Measurements from ENCODE around the gene RAPGEF6. TPM values are rescaled to one million over a fixed set of nuclear protein-coding genes. Genes with fewer than 3 reads are reported as not detected.

RAPGEF6 gene
- total and polyA plus RNA-seq, 9 of the 15 experiments (the other 6 are each of a cell fraction or from before 2014, with no cell fraction given), result 2.7 to 23.4 (median 12.7) TPM

GRCh38 chr5:131640043-131640856 is 5.2 kb upstream of the RAPGEF6 start (continued):
- TF ChIP-seq FOXM1 (IDR thresholded peaks at IDR 0.05; ENCODE audit: low read depth) (peak; percentile 71), FOXM1 (CRISPR knock-in tag; IDR thresholded peaks at IDR 0.05; ENCODE audit: low read depth) (no peak), ZNF253 (CRISPR knock-in tag; conservative IDR thresholded peaks at IDR 0.05) (no peak), CGGBP1 (CRISPR knock-in tag; IDR thresholded peaks at IDR 0.05) (no peak), SOX6 (IDR thresholded peaks at IDR 0.05) (peak; percentile 77), ZNF174 (CRISPR knock-in tag; IDR thresholded peaks at IDR 0.05) (no peak), CBFA2T3 (IDR thresholded peaks at IDR 0.05) (peak; percentile 94), MEIS2 (IDR thresholded peaks at IDR 0.05; ENCODE audit: partially characterized antibody) (peak; percentile 80), HIVEP1 (CRISPR knock-in tag; IDR thresholded peaks at IDR 0.05) (no peak), CREB1 (IDR thresholded peaks at IDR 0.05) (no peak; the same call in 1 of the 2 replicates), CREB1 (CRISPR knock-in tag; IDR thresholded peaks at IDR 0.05) (no peak), MAZ (CRISPR knock-in tag; conservative IDR thresholded peaks at IDR 0.05 in 1 of 2, IDR thresholded peaks at IDR 0.05 in 1 of 2) (0 out of 4 replicates have a peak, but pooled peaks of 1 of the 2 experiments have one; percentile 49), SMAD4 (CRISPR knock-in tag; conservative IDR thresholded peaks at IDR 0.05) (0 out of 2 replicates have a peak, but pooled peaks have one; percentile 53), TEAD2 (tag; IDR thresholded peaks at IDR 0.05) (no peak), E2F8 (IDR thresholded peaks at IDR 0.05; ENCODE audit: low read depth, partially characterized antibody) (no peak), TRIM24 (IDR thresholded peaks at IDR 0.05) (peak; percentile 75 to 77), POLR2AphosphoS5 (IDR thresholded peaks at IDR 0.05; ENCODE audit: control insufficient read depth, insufficient read depth, low read depth, low read length) (peak; percentile 80), PHTF2 (CRISPR knock-in tag; IDR thresholded peaks at IDR 0.05) (no peak), ZFP30 (CRISPR knock-in tag; IDR thresholded peaks at IDR 0.05; ENCODE audit: borderline replicate concordance) (no peak), ZNF354B (CRISPR knock-in tag; IDR thresholded peaks at IDR 0.05) (no peak), ERF (CRISPR knock-in tag; IDR thresholded peaks at IDR 0.05) (0 out of 2 replicates have a peak, but pooled peaks have one; percentile 27), CEBPG (CRISPR knock-in tag; IDR thresholded peaks at IDR 0.05) (0 out of 2 replicates have a peak, but pooled peaks have one; percentile 16), CEBPG (tag; conservative IDR thresholded peaks at IDR 0.05 in 1 of 2, IDR thresholded peaks at IDR 0.05 in 1 of 2) (peak in 1 of 2 experiments; percentile 47; a peak in 1 of 4 replicates), ARID1B (IDR thresholded peaks at IDR 0.05) (peak; percentile 92), ZNF740 (CRISPR knock-in tag; IDR thresholded peaks at IDR 0.05) (peak; percentile 78), ZNF740 (tag; IDR thresholded peaks at IDR 0.05) (peak in 1 of 2 experiments; percentile 32; a peak in 1 of 4 replicates), RBM34 (IDR thresholded peaks at IDR 0.05; ENCODE audit: borderline replicate concordance, insufficient read depth, low read length) (no peak)

All from K562 (cell line).